ENCODE measurements around the gene TMEM18.

- TF ChIP-seq CTCF (IDR thresholded peaks at IDR 0.05) (no peak), POLR2A (IDR thresholded peaks at IDR 0.05) (no peak)
These were observed 42.4 kb downstream of the TMEM18 start for GRCh38 chr2:634636-635388.

Measured in heart left ventricle (tissue), 13 donors.